LNCAP (cell line): Measurements from ENCODE around the gene CORO2A.

Experiments
- CTCF ChIP-seq: fragments of 450-650 bp; IDR thresholded peaks from 2 replicates; pipeline ENCODE4 v1.5.1; 2017; ENCODE audit warnings: mild to moderate bottlenecking

Gene CORO2A

GRCh38 chr9:98199388-98200033, 7.1 kb upstream of the CORO2A start:
- no peak for TF ChIP-seq CTCF

- no peak for TF ChIP-seq CTCF
Observed at GRCh38 chr9:98195671-98196070, 3.2 kb upstream of the CORO2A start.

GRCh38 chr9:98193336-98193944, 1.0 kb upstream of the CORO2A start:
- no peak for TF ChIP-seq CTCF

DNA sequence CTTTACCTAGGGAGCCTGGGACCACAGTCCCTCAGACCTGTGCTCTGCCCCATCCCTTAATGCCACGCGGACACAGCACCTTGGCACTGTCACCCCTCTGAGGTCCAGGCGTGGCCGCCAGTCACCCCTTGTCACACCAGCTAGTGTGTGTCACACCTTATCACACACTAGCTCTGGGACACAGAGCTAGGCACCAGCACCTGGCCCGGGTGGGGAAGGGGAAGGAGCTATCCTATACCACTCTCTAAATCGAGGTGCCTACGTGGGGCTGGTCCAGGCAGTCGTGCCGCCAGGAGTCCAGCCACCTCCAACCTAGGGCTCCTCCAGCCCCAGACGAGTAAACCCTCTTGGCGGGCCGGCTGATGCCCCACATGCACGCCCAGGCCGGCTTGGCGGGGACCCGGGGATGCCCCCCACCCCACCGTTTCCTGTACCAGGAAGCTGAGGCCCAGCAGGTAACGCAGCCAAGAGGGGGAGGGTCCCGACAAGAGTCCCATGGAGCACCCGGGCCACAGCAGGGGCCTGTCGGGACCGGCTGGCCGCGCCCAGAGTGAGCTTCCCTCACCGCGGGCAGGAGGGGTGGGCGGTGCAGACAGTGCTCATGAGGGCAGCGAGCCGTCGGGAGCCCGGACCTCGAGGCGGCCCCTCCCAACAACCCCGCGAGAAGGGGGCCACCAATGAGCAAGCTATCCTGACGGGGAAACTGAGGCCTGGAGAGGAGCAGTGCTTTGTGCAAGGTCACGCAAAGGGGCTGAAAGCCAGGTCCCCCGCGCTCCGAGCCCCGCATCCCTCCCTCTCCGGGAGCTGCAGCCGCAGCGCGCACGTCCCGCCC, 550 bp downstream of the CORO2A start:
- TF ChIP-seq CTCF, result no peak

GRCh38 chr9:98191181-98191608, 1.2 kb downstream of the CORO2A start:
- no peak for TF ChIP-seq CTCF

DNA sequence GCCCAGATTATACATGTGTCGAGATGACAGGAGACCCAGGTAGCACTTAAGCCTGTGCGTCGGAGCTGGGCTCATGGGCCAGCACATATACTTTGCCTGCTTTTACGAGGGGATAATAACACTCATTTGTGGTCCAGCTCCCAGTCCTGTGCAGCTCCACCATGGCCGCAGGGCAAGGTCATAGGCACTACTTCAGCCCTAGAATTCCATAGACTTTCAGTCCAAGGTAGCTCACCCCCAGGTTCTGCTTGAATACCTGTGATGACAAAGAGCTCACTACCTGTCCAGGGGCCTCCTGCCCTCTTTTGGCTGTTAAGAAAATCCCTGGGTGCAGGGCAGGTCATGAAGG, 1.7 kb downstream of the CORO2A start:
- no peak for TF ChIP-seq CTCF

DNA sequence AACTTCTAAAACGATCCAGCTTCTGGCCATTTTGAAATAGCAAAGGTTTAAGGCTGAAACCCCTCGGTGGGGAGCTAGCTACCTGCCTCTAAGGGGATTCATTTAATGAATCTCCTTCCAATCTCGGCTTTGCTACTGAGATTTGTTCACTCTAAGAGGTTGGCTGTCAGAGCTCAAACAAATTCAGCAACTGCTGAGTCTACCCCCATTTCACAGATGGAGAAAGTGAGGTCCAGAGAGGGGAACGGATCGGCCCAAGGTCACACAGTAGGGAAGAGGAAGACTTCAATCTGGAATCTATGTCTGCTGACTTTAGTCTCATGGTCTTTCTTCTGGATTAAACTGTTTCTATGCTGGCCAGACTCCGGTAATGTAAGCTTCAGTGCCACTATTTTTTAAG, 3.0 kb downstream of the CORO2A start:
- no peak for TF ChIP-seq CTCF
